Natural killer cell treated with Interleukin-12 subunit alpha and Interleukin-12 subunit beta and Interleukin-15 and Interleukin-18, amount 100 ng/mL, for 72 hours (primary cell): Measurements from ENCODE around the gene ZNF423. TPM values are rescaled to one million over a fixed set of nuclear protein-coding genes. Genes with fewer than 3 reads are reported as not detected.
A peak's percentile ranks its signal among the peaks of the same experiment; 100 is the strongest.

ENCODE experiments used
- ATAC-seq, 2 donors: fragments of 150-1000 bp; cut with Tn5 transposase in 1 of 2; sonication (Bioruptor Pico), chemical (Tn5 transposase) in 1 of 2; 2 replicates each; pipeline ENCODE4 v1.10.0; 2021
- DNase-seq: peaks from one replicate; pipeline ENCODE4 v3.0.0; 2022; ENCODE audit warnings: low spot score
- H3K27ac Mint-ChIP-seq, 2 donors: 1 replicate in 1 of 2; 2 replicates in 1 of 2; pipeline ENCODE4 v1.8.0; 2022; ENCODE audit warnings: mixed read lengths in 2 of 2, mild to moderate bottlenecking in 1 of 2, moderate library complexity in 1 of 2
- H3K27me3 Mint-ChIP-seq, 2 donors: 1 replicate in 1 of 2; 2 replicates in 1 of 2; pipeline ENCODE4 v1.8.0; 2022; ENCODE audit warnings: mixed read lengths in 2 of 2
- H3K36me3 Mint-ChIP-seq: one replicate; pipeline ENCODE4 v1.8.0; 2022; ENCODE audit warnings: mixed read lengths
- H3K4me1 Mint-ChIP-seq, 2 donors: 1 replicate in 1 of 2; 2 replicates in 1 of 2; pipeline ENCODE4 v1.8.0; 2022; ENCODE audit warnings: low read depth in 2 of 2, mixed read lengths in 2 of 2, mild to moderate bottlenecking in 1 of 2
- H3K4me3 Mint-ChIP-seq: one replicate; pipeline ENCODE4 v1.8.0; 2022; ENCODE audit warnings: mixed read lengths
- H3K9me3 Mint-ChIP-seq: 2 replicates; pipeline ENCODE4 v1.8.0; 2022; ENCODE audit warnings: mixed read lengths
- total RNA-seq, 2 donors: library from RNA; stranded (reverse); gene quantifications; one replicate each; pipeline ENCODE4 v1.2.3, GENCODE V29; 2022

The ZNF423 gene
- total RNA-seq, 2 donors from 2014 or later, result not detected

GRCh38 chr16:49478107-49478506 lies 377.8 kb downstream of the ZNF423 start:
- DNase-seq (peak; percentile 31), ATAC-seq (no peak)
- Mint-ChIP-seq H3K27ac (no peak overlapping the region), H3K4me1 (no peaks in the 10 kb centered on the region), H3K9me3 (no peaks in the 10 kb centered on the region), H3K27me3 (peaks cover 17 to 32% of the 10 kb centered on the region in 2 donors), H3K36me3 (no peaks in the 10 kb centered on the region), H3K4me3 (no peak overlapping the region)

GRCh38 chr16:49477250-49477895 lies 378.5 kb downstream of the ZNF423 start:
- no peaks in the 10 kb centered on the region for H3K9me3 Mint-ChIP-seq
- ATAC-seq (no peak), DNase-seq (no peak)
- H3K27ac Mint-ChIP-seq, result no peak overlapping the region
- H3K4me1 Mint-ChIP-seq, result no peaks in the 10 kb centered on the region
- H3K36me3 Mint-ChIP-seq, result no peaks in the 10 kb centered on the region
- peaks cover 14 to 24% of the 10 kb centered on the region in 2 donors for H3K27me3 Mint-ChIP-seq
- no peak overlapping the region for H3K4me3 Mint-ChIP-seq

GRCh38 chr16:49474741-49475140 lies 381.2 kb downstream of the ZNF423 start:
- ATAC-seq (peak in 1 of 2 donors; percentile 12), DNase-seq (no peak)
- H3K4me3 Mint-ChIP-seq, result no peak overlapping the region
- no peaks in the 10 kb centered on the region for H3K4me1 Mint-ChIP-seq
- H3K36me3 Mint-ChIP-seq, result no peaks in the 10 kb centered on the region
- peaks cover 2 to 4% of the 10 kb centered on the region in 2 donors for H3K27me3 Mint-ChIP-seq
- no peaks in the 10 kb centered on the region for H3K9me3 Mint-ChIP-seq
- H3K27ac Mint-ChIP-seq, result no peak overlapping the region

- no peak for DNase-seq
- no peaks in the 10 kb centered on the region for H3K4me1 Mint-ChIP-seq
- no peaks in the 10 kb centered on the region for H3K27me3 Mint-ChIP-seq
- H3K4me3 Mint-ChIP-seq, result no peak overlapping the region
- H3K27ac Mint-ChIP-seq, result no peak overlapping the region
- no peaks in the 10 kb centered on the region for H3K9me3 Mint-ChIP-seq
- ATAC-seq, result peak in 1 of 2 donors; percentile 20
- no peaks in the 10 kb centered on the region for H3K36me3 Mint-ChIP-seq
Observed at GRCh38 chr16:49473773-49474172, 382.1 kb downstream of the ZNF423 start.

GRCh38 chr16:49473131-49473530 lies 382.8 kb downstream of the ZNF423 start:
- Mint-ChIP-seq H3K36me3 (no peaks in the 10 kb centered on the region), H3K27me3 (no peaks in the 10 kb centered on the region), H3K9me3 (no peaks in the 10 kb centered on the region), H3K4me3 (no peak overlapping the region), H3K4me1 (no peaks in the 10 kb centered on the region), H3K27ac (no peak overlapping the region)
- ATAC-seq (no peak), DNase-seq (no peak)

GRCh38 chr16:49472598-49472997 lies 383.3 kb downstream of the ZNF423 start:
- Mint-ChIP-seq H3K36me3 (no peaks in the 10 kb centered on the region), H3K27ac (no peak overlapping the region), H3K27me3 (no peaks in the 10 kb centered on the region), H3K4me3 (no peak overlapping the region), H3K4me1 (no peaks in the 10 kb centered on the region), H3K9me3 (no peaks in the 10 kb centered on the region)
- ATAC-seq (no peak), DNase-seq (peak; percentile 3)

GRCh38 chr16:49471038-49471727 lies 384.7 kb downstream of the ZNF423 start:
- no peak overlapping the region for H3K4me3 Mint-ChIP-seq
- H3K9me3 Mint-ChIP-seq, result no peaks in the 10 kb centered on the region
- no peaks in the 10 kb centered on the region for H3K4me1 Mint-ChIP-seq
- no peaks in the 10 kb centered on the region for H3K36me3 Mint-ChIP-seq
- DNase-seq (peak; percentile 15), ATAC-seq (no peak)
- H3K27ac Mint-ChIP-seq, result no peak overlapping the region
- no peaks in the 10 kb centered on the region for H3K27me3 Mint-ChIP-seq

- Mint-ChIP-seq H3K27me3 (no peaks in the 10 kb centered on the region), H3K9me3 (no peaks in the 10 kb centered on the region), H3K4me1 (no peaks in the 10 kb centered on the region), H3K27ac (no peak overlapping the region), H3K36me3 (no peaks in the 10 kb centered on the region), H3K4me3 (no peak overlapping the region)
- DNase-seq, result no peak
- no peak for ATAC-seq
Observed at GRCh38 chr16:49470513-49470991, 385.4 kb downstream of the ZNF423 start.

- no peaks in the 10 kb centered on the region for H3K36me3 Mint-ChIP-seq
- DNase-seq, result no peak
Observed at GRCh38 chr16:49469930-49470451, 385.9 kb downstream of the ZNF423 start.

GRCh38 chr16:49469311-49469670 lies 386.6 kb downstream of the ZNF423 start:
- H3K27me3 Mint-ChIP-seq, result peaks cover 0 to 4% of the 10 kb centered on the region in 2 donors
- H3K4me3 Mint-ChIP-seq, result no peak overlapping the region
- H3K36me3 Mint-ChIP-seq, result no peaks in the 10 kb centered on the region
- DNase-seq (no peak), ATAC-seq (no peak)
- H3K9me3 Mint-ChIP-seq, result no peaks in the 10 kb centered on the region
- H3K27ac Mint-ChIP-seq, result no peak overlapping the region
- peaks cover 0 to 3% of the 10 kb centered on the region in 2 donors for H3K4me1 Mint-ChIP-seq

More at GRCh38 chr16:49469930-49470451, 385.9 kb downstream of the ZNF423 start:
- Mint-ChIP-seq H3K27ac (no peak overlapping the region), H3K27me3 (no peaks in the 10 kb centered on the region), H3K4me3 (no peak overlapping the region), H3K4me1 (no peaks in the 10 kb centered on the region), H3K9me3 (no peaks in the 10 kb centered on the region)
- ATAC-seq, result no peak

- Mint-ChIP-seq H3K36me3 (no peaks in the 10 kb centered on the region), H3K4me1 (peaks cover 4% of the 10 kb centered on the region in 2 donors), H3K27ac (no peak overlapping the region), H3K4me3 (no peak overlapping the region), H3K27me3 (peaks cover 0 to 6% of the 10 kb centered on the region in 2 donors), H3K9me3 (no peaks in the 10 kb centered on the region)
- DNase-seq (no peak), ATAC-seq (no peak)
Observed at GRCh38 chr16:49468611-49469310, 387.2 kb downstream of the ZNF423 start.

GRCh38 chr16:49467540-49468372 lies 388.2 kb downstream of the ZNF423 start:
- Mint-ChIP-seq H3K9me3 (no peaks in the 10 kb centered on the region), H3K4me1 (peaks cover 12 to 13% of the 10 kb centered on the region in 2 donors), H3K27ac (no peak overlapping the region), H3K36me3 (no peaks in the 10 kb centered on the region), H3K4me3 (no peak overlapping the region), H3K27me3 (peaks cover 0 to 12% of the 10 kb centered on the region in 2 donors)
- ATAC-seq (no peak), DNase-seq (no peak)

GRCh38 chr16:49466881-49467280 lies 389.0 kb downstream of the ZNF423 start:
- H3K36me3 Mint-ChIP-seq, result no peaks in the 10 kb centered on the region
- no peak overlapping the region for H3K4me3 Mint-ChIP-seq
- ATAC-seq, result no peak
- no peak for DNase-seq
- no peak overlapping the region for H3K27ac Mint-ChIP-seq
- peaks cover 16 to 19% of the 10 kb centered on the region in 2 donors for H3K4me1 Mint-ChIP-seq
- no peaks in the 10 kb centered on the region for H3K9me3 Mint-ChIP-seq
- H3K27me3 Mint-ChIP-seq, result peaks cover 7 to 15% of the 10 kb centered on the region in 2 donors
